Measurements from ENCODE around the gene TRMT44. TPM values are rescaled to one million over a fixed set of nuclear protein-coding genes. Genes with fewer than 3 reads are reported as not detected.

TRMT44 gene
- total RNA-seq, 1 donor from 2014 or later: 12.4 TPM

- no peak overlapping the region for H3K4me3 Mint-ChIP-seq (ENCODE audit: unreplicated experiment)
- no peak for DNase-seq (ENCODE audit: low spot score)
- peaks cover 18% of the 10 kb centered on the region for H3K36me3 Mint-ChIP-seq (ENCODE audit: low read depth)
- no peak for TF ChIP-seq CTCF (IDR thresholded peaks at IDR 0.05)
- peaks cover 17% of the 10 kb centered on the region for H3K4me1 Mint-ChIP-seq (ENCODE audit: low read depth)
- no peaks in the 10 kb centered on the region for H3K27me3 Mint-ChIP-seq (ENCODE audit: low read depth)
- no peak overlapping the region for H3K27ac Mint-ChIP-seq (ENCODE audit: unreplicated experiment)
- no peaks in the 10 kb centered on the region for H3K9me3 Mint-ChIP-seq (ENCODE audit: low read depth)
Measured at GRCh38 chr4:8469550-8469949, 29.0 kb downstream of the TRMT44 start.

DNA sequence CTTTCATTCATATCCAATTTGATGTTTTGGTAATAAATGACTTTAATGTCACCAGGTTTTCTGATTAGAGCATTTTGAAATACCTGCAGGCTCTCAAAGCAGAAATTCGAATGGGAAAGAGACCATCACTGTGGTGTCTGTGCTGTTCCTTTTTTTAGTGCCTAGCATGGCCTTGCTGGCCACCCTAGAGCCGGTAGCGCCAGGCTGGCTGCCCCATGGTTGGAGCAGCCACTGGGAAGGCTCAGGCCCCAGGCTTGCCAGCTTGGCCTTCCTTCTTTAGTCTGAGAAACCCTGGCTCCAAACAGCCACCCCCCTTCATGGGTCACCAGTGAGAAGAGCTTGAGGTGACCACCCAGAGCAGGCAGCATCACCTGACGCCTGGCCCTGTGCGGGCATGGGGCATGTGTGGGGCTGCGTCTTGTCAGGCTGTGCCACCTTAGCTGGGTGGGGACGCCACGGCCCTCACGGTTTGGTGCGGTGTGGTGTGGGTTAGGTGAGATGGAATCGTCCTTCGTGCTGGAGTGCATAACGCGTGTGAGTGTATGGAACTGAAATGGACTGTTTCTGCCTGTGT lies 30.0 kb downstream of the TRMT44 start:
- Mint-ChIP-seq H3K36me3 (ENCODE audit: low read depth) (peaks cover 16% of the 10 kb centered on the region), H3K4me1 (ENCODE audit: low read depth) (peaks cover 17% of the 10 kb centered on the region), H3K9me3 (ENCODE audit: low read depth) (no peaks in the 10 kb centered on the region), H3K27ac (ENCODE audit: unreplicated experiment) (no peak overlapping the region), H3K4me3 (ENCODE audit: unreplicated experiment) (no peak overlapping the region), H3K27me3 (ENCODE audit: low read depth) (no peaks in the 10 kb centered on the region)
- TF ChIP-seq CTCF (IDR thresholded peaks at IDR 0.05): no peak
- no peak for DNase-seq (ENCODE audit: low spot score)

DNA sequence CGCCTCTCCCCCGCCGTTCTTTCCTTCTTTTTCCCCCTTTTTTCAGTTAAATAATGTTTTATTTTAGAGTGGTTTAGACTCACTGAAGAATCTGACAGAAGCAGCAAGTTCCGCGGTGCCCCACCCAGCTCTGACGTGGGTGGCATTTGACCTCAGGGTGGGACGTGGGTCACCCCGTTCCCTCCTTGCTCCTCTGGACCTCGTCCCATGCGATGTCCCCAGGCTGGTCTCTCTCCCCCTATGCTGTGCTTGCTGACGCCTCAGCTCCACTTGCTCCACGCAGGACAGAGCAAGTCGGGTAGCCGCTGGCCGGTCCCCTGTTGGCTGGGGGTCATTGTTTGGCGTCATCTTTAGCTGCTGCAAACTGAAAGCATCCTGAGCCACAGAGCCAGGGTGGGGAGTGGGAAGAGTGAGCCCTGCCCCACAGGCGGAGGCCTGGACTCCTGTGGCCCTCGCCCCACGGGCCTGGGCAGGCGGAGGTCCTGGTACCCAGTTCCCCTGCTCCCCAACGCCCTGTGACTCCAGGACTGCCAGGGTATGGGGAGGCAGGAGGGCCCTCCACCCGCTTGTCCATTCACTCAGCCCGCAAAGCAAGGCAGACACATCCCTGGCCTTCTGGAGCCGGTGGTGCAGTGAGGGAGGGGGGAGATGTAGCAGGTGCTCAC lies 30.8 kb downstream of the TRMT44 start:
- no peak overlapping the region for H3K4me3 Mint-ChIP-seq (ENCODE audit: unreplicated experiment)
- TF ChIP-seq CTCF (IDR thresholded peaks at IDR 0.05): no peak
- H3K9me3 Mint-ChIP-seq (ENCODE audit: low read depth): no peaks in the 10 kb centered on the region
- peaks cover 17% of the 10 kb centered on the region for H3K4me1 Mint-ChIP-seq (ENCODE audit: low read depth)
- H3K27ac Mint-ChIP-seq (ENCODE audit: unreplicated experiment): no peak overlapping the region
- no peaks in the 10 kb centered on the region for H3K27me3 Mint-ChIP-seq (ENCODE audit: low read depth)
- peaks cover 17% of the 10 kb centered on the region for H3K36me3 Mint-ChIP-seq (ENCODE audit: low read depth)
- peak; percentile 83 for DNase-seq (ENCODE audit: low spot score)

DNA sequence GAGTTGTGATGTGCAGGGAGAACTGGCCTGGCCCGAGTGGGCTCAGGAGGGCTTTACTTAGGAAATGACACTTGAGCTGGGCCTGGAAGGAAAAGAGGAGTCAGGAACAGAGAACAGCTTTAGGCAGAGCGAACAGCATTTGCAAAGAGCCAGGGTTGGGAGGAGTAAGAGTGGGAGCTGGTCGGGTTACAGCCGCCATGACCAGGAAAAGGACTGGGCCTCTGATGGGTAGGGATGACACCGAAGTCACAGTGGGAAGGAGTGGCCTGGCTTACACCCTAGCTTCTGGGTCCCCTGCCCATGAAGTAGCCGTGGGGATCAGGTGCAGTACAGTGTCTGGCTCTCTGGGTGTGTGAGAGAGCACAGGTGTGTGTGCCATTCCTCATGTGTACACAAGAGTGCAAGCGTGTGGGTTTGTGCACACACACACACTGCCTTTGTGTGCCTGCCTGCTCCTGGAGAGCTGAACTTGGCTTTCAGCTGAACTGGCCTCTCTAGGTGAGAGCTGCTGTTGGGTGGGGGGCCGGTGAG lies 31.6 kb downstream of the TRMT44 start:
- no peaks in the 10 kb centered on the region for H3K27me3 Mint-ChIP-seq (ENCODE audit: low read depth)
- no peak for DNase-seq (ENCODE audit: low spot score)
- no peak for TF ChIP-seq CTCF (IDR thresholded peaks at IDR 0.05)
- peaks cover 17% of the 10 kb centered on the region for H3K4me1 Mint-ChIP-seq (ENCODE audit: low read depth)
- peak overlapping the region; percentile 71 for H3K27ac Mint-ChIP-seq (ENCODE audit: unreplicated experiment)
- no peaks in the 10 kb centered on the region for H3K9me3 Mint-ChIP-seq (ENCODE audit: low read depth)
- H3K36me3 Mint-ChIP-seq (ENCODE audit: low read depth): peaks cover 18% of the 10 kb centered on the region
- H3K4me3 Mint-ChIP-seq (ENCODE audit: unreplicated experiment): no peak overlapping the region

DNA sequence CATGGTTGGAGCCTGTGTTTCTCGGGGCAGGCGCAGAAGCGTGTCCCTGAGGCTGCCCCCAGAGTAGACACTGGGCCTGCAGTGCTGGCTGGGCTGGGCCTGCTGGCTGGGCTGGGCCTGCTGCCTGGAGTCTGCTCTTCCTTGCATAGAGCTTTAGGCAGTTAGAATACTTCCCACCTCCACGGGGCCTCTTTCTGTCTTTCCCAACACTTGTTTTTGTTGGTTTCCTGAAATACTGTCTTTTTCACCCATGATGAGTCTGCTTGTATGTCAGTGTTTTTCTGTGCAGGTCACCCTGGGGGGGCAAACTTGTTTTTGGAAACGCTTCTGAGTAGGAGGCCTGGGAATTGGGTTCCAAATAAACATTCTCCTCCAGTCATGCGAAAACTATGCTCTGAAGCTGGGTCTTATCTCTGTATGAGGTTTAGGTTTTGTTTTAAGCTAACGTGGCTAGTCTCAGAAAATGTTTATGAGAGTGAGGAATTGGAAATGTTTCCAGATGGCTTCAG lies 32.2 kb downstream of the TRMT44 start:
- H3K4me3 Mint-ChIP-seq (ENCODE audit: unreplicated experiment): no peak overlapping the region
- H3K36me3 Mint-ChIP-seq (ENCODE audit: low read depth): peaks cover 18% of the 10 kb centered on the region
- no peaks in the 10 kb centered on the region for H3K27me3 Mint-ChIP-seq (ENCODE audit: low read depth)
- no peak for TF ChIP-seq CTCF (IDR thresholded peaks at IDR 0.05)
- no peak for DNase-seq (ENCODE audit: low spot score)
- H3K9me3 Mint-ChIP-seq (ENCODE audit: low read depth): no peaks in the 10 kb centered on the region
- peaks cover 17% of the 10 kb centered on the region for H3K4me1 Mint-ChIP-seq (ENCODE audit: low read depth)
- peak overlapping the region; percentile 71 for H3K27ac Mint-ChIP-seq (ENCODE audit: unreplicated experiment)

Data from chondrocyte (in vitro differentiated cells).